Vagina (tissue), 2 donors: ENCODE results near the gene MPRIP.

Source experiments
- POLR2A ChIP-seq, 2 donors: fragments of 450-650 bp; IDR thresholded peaks; one replicate each; pipeline ENCODE4 v1.6.1; 2017; ENCODE audit warnings: antibody characterized with exemption in 2 of 2, mild to moderate bottlenecking in 2 of 2, moderate library complexity in 2 of 2
- POLR2AphosphoS5 ChIP-seq, 2 donors: sonication (generic); formaldehyde crosslinking; IDR thresholded peaks; one replicate each; pipeline ENCODE4 v1.9.0; 2017; ENCODE audit warnings: antibody characterized with exemption in 2 of 2, mild to moderate bottlenecking in 2 of 2, low read depth in 1 of 2; ENCODE audit not compliant: insufficient read depth in 1 of 2
- TF ChIP-seq, protein P1 (sequence below), 3 experiments: fragments of 450-650 bp in 2 of 3; fragments of 200-600 bp in 1 of 3; sonication (generic) in 1 of 3; IDR thresholded peaks; one replicate each; pipeline ENCODE4 v1.5.1; 2017 to 2019; ENCODE audit warnings: antibody characterized with exemption in 3 of 3, mild to moderate bottlenecking in 2 of 3, moderate library complexity in 2 of 3

DNA sequence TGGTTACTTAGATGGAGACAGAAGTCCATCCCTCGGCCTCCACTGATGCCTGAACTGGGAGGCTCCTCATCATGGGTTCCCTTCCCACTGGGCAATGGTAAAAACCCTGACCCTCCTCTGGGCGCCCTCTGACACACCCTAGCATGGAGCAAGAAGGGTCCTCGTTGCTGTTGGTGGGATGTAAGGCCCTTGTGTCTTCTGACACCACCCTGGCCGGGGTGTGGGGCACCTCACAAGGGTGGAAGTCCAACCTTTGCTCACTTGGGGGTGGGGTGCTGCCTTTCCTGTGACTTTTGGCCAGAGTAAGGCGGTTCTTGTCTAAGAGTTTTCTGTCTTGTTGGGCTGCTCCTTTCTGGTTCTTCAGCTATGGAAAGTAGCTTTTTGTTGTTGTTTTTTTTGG lies 28.7 kb downstream of the MPRIP start:
- TF ChIP-seq, protein P1, sequence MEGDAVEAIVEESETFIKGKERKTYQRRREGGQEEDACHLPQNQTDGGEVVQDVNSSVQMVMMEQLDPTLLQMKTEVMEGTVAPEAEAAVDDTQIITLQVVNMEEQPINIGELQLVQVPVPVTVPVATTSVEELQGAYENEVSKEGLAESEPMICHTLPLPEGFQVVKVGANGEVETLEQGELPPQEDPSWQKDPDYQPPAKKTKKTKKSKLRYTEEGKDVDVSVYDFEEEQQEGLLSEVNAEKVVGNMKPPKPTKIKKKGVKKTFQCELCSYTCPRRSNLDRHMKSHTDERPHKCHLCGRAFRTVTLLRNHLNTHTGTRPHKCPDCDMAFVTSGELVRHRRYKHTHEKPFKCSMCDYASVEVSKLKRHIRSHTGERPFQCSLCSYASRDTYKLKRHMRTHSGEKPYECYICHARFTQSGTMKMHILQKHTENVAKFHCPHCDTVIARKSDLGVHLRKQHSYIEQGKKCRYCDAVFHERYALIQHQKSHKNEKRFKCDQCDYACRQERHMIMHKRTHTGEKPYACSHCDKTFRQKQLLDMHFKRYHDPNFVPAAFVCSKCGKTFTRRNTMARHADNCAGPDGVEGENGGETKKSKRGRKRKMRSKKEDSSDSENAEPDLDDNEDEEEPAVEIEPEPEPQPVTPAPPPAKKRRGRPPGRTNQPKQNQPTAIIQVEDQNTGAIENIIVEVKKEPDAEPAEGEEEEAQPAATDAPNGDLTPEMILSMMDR (IDR thresholded peaks at IDR 0.05) = no peak
- no peak for TF ChIP-seq POLR2A (IDR thresholded peaks at IDR 0.05)
- TF ChIP-seq POLR2AphosphoS5 (IDR thresholded peaks at IDR 0.05; ENCODE audit: insufficient read depth in 1 of 2, low read depth in 1 of 2) = no peak
